Left forelimb (tissue), 1 donor: ENCODE measurements around the gene TNFRSF4.
"Not testable (repeated sequence)": the region's sequence is repeated elsewhere in the genome, so short reads cannot be mapped to it uniquely, and the experiment has no call there.

Experiments used
- DNase-seq: peaks from one replicate; pipeline ENCODE4 v3.0.0-alpha.2; 2018; ENCODE audit warnings: low spot score

TNFRSF4 gene

DNA sequence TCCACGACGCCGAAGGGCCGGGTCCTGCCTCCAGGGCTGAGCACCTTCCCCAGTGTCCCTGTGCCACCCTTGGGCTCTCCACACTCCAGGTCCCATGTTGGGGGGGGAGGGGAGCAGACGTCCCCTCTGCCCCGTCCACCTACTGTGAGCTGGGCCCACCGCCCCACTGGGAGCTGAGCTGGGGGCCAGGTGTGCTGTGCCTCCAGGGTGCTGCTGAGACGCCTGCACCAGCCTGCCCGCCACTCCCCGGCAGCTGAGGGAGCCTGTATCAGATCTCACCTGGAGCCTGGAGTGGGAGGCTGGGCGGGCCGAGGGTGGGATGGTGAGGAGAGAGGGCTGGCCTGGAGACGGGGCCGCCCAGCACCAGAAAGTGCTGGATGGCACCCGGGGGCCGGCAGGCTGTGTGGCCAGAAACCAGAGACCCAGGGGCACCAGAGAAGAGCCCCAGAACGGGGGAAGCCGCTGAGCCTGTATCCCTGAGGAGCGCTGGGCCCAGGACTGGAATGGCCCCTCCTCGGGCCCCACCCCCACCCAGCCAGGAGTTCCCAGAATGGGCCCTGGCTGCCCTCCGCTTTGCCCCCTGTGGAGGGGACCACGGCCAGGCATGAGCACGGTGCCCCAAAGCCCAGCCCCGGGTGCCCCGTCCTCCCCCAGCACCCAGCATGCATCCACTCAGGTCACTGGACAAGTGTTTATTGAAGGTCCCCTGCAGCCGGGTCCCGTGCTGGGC, 11.0 kb downstream of the TNFRSF4 start:
- DNase-seq, result no peak

DNA sequence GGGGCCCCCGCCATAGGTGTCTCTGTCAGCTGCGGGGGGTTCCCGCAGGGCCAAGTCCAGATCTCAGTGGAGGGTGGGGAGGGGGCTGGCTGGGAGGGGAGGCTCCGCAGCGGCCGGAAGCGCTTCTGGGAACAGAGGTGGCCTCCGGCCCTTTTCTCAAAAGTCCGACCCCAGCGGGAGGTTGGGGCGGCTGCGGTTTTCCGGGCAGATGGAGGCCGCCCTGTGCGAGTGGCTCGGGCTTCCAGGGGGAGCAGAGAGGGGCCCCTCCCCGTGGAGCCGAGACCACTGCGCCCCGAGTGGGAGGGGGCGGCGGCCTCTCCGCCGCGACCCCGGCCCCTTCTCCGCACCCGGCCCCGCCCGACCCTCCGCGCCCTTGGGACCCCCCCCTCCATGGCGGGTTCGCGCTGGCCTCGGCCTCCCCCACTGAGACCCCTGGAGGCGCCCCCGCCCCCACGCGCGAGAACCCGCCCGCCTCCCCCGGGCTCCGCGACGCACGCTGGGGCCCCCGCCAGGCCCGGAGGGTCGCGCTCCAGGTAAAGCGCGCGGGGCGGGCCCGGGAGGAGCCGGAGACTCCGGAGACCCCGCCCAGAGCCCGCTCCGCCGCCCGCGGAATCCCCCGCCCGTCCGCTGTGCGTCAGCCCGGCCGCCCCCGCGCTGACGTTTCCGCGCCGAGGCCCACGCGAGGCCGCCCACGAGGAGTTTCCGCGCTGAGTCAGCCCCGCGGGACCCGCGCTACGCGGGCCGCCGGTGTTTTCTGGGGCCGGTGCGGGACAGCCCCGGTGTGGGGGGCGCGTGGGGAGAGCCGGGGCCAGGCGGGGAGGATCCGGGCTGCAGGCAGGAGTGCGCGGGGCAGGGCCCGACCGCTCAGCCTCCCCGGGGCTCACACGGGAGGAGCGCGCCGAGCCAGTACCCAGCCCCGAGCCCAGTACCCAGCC, 12.8 kb downstream of the TNFRSF4 start:
- no peak for DNase-seq

DNA sequence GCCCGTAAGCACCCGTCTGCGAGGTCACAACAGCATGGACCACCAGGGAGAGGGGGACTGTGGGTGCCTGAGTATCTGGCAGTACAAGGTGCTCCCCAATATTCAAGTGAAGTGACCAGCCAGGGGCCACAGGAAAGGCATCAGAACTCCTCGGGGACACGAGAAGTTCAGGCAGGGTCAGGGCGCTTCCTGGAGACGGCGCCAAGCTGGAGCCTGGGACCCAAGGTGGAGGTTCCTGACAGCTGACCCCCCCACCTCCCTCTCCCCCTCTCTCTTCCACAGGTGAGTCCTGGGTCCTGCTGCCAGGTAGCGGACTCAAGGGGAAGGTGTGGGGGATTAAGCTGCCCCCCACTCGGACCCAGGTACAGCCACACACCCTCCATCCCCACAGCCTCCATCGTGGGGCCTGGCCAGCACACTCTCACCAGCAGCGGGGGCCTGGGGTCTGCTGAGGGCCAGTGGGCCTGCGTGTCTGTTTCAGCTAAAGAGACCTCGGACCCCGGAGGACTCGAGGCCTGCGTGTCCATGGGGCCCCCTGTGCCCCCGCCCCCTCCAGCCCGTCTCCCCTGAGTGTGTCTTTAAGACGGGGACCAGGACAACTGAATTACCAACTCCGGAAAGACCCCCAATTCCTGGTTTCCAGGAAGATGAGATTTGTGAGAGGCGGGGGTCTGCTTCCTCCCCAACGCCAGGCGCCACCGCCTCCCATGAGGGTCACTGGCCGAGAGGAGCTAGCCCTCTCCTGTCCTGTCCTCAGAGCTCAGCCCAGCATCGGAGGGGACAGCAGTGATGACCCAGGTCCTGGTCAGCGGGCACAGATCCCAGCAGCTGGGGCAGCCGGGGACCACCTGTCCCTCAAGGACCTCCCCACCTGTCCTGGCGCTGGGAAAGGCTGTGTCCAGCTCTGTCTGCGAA, 13.7 kb downstream of the TNFRSF4 start:
- DNase-seq, result no peak

DNA sequence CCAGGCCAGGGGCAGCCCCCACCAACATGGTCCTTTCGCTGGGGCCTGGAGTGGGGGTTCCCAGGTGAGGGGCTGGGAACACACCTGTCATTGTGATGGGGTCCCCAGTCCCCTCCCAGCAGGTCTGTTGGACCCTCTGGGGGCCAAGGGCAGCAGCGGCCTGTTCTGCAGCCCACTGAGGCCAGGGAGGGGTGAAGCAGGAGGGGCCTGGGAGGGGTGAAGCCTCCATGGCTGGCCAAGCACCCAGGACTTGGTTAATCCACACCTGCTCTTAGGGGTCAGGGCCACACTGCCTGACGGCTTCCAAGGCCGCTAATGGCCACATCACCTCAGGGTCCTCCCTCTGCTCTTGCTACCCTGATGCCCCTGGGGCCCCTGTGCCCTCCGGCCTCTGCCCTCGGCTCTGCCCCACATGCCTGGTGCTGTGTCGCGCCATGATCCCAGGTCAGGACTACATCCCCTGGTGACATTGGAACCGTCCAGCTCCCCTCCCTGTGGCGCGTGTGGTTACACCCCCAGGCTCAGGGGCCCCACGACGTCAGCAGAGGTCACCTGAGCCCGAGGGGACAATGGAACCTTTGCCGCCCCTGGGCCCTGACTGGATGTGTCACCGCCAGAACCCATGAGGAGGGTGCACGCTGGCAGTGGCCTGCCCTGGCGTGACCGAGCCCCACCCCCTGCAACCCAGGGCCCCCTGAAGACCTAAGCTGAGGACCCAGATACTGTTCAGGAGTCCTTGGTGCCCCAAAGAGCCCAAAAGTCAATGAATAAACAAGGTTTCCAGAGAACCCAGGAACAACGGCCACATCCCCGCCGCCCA, 14.6 kb downstream of the TNFRSF4 start:
- no peak for DNase-seq

DNA sequence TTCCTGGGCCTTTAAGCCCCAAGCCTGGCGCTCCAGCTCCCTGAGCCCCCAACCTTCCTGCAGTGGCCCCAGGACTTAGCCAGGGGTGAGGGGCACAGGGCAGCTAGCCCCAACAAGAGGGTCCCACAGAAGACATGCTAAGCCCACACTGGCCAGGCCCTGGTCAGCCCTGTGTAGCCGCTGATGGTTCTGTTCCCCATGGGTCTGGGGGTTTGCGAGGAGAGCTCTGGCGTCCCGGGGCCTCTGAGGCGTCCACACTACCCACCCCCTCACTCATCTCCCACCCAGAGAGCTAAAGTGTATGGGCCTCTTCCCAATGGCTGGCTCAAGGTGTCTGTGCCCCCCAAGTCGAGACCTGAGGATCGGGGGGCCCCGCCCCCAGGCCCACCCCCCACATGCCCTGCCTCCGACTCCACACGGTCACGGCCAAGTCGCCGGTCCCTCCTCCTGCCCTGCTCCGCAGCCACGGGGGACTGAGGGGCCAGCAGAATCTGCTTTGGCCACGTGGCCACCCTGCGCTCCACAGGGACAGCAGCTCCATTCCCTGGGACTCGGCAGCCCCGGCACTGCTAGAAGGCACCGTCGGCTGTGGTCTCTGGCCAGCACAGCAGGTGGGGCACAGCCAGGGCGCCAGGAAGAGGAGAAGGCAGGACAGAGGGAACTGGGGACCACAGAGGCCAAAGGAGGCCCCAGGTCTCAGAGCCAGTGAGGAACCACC, 15.4 kb downstream of the TNFRSF4 start:
- no peak for DNase-seq

DNA sequence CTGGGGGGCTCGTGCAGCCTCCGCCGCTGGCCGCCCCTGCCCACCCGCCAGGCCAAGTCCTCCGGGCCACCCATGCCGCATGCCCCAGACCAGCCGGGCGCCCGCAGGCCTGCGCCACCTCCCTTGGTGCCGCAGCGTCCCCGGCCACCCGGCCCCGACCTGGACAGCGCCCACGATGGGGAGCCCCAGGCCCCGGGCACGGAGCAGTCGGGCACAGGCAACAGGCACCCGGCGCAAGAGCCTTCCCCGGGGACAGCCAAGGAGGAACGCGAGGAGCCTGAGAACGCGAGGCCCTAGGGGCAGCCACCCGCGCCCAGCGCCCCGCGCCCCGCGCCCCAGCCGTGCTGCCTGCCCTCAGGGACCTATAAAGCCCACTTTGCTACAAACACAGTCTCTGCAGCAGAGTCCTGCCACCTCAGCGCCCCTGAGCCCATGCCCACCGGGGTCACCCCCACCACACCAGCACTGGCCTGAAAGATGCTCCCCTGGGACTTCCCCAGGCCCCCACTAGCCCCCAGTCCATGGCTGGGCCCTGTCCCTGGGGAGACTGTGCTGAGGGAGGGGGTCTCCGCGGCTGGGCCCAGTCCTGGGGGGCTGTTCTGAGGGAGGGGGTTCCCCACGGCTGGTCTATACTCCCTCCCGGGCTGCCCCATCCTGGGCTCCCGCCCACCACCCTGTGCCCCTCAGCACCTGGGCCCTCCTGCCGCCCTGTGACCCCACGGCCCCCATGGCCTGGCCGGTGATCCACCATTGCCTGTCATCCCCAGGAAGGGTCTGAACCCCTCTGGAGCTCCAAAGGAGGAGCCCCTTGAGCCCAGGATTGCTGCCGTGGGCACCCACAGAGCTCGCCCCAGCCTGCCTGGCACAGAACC, 16.2 kb downstream of the TNFRSF4 start:
- DNase-seq, result no peak

DNA sequence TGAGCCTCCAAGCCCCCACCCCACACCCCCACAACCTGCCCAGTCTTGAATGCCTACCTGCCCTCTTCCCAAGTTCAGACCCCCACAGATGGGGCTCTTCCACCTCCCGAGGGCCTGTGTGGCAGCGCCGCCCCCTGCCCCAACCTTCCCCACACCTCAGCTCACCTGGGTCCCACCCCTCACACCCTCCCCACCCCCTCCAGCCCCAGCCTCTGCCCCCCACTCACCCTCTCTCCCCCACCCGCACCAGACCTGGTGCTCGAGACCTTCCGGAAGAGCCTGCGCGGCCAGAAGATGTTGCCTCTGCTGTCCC, 16.8 kb downstream of the TNFRSF4 start:
- DNase-seq, result no peak

DNA sequence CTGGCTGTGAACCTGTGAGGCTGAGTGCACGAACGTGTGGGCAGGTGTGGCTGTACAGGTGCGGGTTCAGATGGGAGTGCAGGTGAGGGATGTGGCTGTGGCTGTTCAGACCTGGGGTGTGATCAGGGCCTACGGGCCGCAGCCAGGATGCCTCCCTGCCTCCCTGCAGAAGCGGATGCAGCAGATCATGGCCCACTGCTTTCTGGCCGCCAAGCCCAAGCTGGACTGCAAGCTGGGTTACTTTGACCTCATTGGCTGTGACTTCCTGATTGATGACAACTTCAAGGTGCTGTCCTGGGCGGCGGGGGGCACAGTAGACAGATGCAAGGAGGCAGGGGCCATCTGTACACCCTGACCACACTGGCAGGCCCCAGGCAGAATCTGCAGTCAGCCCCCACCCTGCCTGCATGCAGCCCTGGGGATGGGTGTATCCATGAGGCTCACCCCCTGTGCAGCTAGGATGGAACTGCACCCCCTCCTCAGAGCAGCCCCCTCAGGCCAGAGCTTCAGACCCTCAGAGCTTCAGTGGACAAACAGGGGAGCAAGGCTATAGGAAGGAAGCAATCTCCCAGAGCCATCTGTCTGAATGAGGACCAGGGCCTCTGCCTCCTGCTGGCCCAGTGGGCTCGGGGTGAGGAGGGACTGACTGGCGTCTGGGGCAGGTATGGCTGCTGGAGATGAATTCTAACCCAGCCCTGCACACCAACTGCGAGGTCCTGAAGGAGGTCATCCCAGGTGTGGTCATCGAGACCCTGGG, 17.3 kb downstream of the TNFRSF4 start:
- DNase-seq, result no peak

DNA sequence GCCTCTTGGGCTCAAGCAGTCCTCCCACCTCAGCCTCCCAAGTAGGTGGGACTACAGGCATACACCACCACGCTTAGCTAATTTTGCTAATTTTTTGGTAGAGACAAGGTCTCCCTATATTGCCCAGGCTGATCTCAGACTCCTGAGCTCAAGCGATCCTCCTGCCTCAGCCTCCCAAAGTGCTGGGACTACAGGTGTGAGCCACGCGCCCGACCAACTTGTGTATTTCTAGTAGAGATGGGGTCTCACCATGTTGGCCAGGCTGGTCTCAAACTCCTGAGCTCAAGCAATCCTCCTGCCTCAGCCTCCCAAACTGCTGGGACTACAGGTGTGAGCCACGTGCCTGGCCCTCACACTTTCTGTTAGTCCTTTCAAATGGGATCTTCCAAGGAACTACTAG, 18.2 kb downstream of the TNFRSF4 start:
- DNase-seq, result not testable (repeated sequence)

DNA sequence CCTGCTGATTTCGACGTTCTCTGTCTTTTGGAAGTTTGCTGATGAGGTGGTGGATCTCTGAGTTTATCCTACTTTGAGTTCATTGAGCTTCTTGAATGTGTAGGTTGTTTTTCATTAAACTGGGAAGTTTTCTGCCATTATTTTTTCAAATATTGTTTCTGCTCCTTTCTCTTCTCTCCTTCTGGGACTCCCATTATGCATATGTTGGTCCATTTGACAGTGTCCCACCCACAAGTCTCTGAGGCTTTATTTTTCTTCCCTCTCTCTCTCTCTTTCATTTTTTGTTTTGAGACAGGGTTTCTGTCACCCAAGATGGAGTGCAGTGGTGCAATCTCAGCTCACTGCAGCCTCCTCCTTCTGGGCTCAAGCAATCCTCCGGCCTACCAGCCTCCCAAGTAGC, 19.2 kb downstream of the TNFRSF4 start:
- DNase-seq, result no peak

DNA sequence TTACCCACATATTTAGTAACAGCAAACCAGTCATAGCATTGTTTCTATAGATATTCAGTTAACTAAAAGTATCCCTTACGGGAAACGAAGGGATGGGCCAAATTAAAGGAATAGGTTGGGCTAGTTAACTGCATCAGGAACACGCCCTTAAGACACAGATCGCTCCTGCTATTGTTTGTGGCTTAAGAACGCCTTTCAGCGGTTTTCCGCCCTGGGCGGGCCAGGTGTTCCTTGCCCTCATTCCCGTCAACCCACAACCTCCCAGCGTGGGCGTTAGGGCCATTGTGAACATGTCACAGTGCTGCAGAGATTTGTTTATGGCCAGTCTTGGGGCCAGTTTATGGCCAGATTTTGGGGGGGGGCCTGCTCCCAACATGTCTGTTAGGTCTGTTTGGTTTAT, 22.2 kb downstream of the TNFRSF4 start:
- no peak for DNase-seq

DNA sequence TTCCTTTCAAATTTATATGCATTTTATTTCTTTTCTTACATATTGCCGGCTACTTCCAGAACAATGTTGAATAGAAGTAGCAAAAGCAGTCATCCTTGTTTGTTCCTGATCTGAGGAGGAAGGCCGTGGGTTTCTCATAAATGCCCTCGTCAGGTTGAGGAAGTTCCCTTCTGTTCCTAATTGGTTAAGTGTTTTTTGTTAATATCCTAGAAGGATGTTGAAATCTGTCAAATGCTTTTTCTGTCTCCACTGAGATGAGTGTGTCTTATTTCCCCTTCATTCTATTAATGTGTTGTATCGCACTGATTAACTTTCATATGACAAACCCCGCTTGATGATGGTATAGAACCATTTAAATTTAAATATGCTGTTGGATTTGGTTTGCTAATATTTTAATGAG, 24.8 kb downstream of the TNFRSF4 start:
- DNase-seq, result no peak

DNA sequence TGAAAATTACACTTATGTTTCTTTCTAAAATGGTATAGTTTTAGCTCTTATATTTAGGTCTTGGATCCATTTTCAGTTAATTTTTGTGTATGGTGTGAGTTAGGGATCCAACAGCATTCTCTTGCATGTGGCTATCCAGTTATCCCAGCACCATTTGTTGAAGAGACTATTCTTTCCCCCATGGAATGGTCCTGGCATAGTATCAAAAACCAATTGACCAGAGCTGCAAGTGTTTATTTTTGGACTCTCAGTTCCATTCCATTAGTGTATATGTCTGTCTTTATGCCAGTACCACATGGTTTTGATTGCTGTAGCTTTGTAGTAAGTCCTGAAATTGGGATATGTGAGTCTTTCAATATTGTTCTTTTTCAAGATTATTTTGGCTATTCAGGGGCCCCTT, 26.0 kb downstream of the TNFRSF4 start:
- no peak for DNase-seq

DNA sequence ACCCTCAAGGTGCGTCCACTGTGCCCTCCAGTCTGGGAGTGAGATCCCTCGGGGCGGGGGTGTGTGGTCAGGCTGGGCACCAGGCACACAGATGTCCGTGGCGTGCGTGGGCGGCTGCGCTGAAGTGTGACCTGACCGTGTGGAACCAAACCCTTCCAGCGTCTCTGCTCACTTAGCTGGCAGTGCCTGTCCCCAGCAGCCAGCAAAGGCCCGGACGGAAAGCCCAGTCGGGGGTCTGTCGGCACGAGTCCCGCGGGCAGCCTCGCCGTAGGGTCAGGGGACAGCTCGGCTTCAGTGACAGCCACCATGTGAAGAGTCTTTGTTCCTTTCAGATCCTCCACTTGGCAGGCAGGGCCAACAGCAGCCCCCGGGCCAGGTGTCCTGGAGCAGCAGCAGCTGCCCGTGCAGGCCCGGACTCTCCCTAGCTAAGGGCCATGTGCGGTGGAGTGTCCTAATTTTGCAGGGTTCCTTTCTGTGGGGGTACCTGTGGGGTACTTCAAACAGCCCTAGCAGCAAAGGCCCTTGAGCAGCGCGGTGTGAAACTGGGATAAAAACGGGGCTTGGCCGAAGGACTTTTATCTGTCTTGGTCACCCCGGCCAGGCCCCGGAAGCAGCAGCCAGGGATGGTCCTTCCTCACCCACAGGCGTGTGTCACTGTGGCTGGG, 28.7 kb downstream of the TNFRSF4 start:
- DNase-seq, result no peak

DNA sequence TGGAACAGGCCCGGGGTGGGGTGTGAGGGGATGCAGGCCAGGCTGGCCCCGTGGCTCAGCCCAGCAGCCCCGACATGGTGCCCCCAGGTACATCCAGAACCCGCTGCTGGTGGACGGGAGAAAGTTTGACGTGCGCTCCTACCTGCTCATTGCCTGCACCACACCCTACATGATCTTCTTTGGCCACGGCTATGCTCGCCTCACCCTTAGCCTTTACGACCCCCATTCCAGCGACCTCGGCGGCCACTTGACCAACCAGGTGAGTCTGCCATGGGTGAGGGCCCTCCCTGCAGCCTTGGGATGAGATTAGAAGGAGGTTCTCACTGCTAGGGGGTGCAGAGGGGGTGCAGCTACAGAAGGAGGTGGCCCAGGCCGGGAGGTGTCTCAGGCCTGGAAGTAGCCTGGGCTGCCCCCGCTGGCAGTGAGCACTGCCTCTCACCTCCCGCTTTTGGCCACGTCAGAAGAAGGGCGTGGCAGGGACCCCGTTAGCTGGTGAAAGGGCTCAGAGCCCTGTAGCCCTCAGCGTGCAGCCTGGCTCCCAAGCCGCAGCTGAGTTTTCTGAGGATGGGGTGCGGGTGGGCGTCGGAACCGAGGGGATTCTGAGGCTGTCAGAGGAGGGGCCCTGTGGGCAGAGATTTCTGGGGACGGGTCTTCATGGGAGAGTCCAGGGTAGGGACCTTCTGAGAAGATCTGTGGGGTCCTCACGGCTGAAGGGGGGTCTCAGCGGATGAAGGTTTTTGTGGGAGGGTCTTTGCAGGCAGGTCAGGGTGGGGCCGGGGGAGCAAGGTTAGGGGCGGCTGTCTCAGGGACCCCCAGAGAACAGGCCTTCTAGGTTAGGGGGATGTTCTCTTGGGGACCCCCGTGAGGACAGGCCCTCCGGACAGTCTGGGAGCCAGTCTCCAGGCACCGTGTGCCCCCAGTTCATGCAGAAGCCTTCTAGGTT, 29.8 kb downstream of the TNFRSF4 start:
- no peak for DNase-seq

DNA sequence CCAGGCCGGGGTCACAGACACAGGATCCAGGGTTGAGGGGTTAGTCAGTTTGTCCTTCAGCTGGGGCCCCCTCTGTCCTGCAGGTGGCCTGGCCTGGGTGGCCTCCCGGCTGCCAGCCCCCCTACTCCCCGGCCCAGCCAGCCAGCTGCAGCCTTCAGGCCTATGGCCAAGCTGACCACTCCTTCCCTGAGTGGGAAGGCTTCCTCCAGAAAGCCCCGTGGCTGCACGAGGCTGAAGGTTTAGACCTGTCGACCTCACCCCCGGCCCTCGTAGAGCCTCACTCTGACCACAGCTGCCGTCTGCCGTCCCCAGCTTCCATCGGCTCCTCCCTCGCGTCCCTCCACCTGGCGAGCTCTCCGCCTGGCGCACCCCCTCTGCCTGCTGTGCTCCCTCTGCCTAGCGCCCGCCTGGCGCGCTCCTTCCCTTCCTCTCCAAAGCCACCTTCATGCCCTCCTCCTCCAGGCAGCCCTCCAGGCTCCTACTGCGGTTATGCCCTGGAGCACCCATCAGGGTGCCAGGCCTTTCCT, 30.7 kb downstream of the TNFRSF4 start:
- no peak for DNase-seq
